Common myeloid progenitor, CD34-positive (primary cell): ENCODE data around the gene MANF. TPM values are rescaled to one million over a fixed set of nuclear protein-coding genes. Genes with fewer than 3 reads are reported as not detected.

Experiments used
- CTCF ChIA-PET: fragments of 350-600 bp; sonication (Branson Sonifier 250); formaldehyde crosslinking; loops from one replicate; lab custom pipeline; 2021; ENCODE audit warnings: antibody characterized with exemption; lab: Charles Lee
- POLR2A ChIA-PET: fragments of 350-600 bp; sonication (Branson Sonifier 250); formaldehyde crosslinking; loops from one replicate; lab custom pipeline; 2021; ENCODE audit warnings: antibody characterized with exemption; lab: Charles Lee
- DNase-seq, 3 donors: peaks; one replicate each; pipeline versions ENCODE4 v3.0.0 to v3.0.0-alpha.2; 2013
- H3K27ac ChIP-seq, 2 experiments: 1 replicate in 1 of 2; 2 replicates in 1 of 2; pipeline ENCODE4 v1.7.0; 2013; ENCODE audit warnings: inconsistent platforms in 2 of 2, low read length in 2 of 2, mild to moderate bottlenecking in 2 of 2, low read depth in 1 of 2, moderate library complexity in 1 of 2; ENCODE audit not compliant: severe bottlenecking in 2 of 2, insufficient read depth in 1 of 2, poor library complexity in 1 of 2
- H3K27me3 ChIP-seq, 5 experiments: replicated peaks in 2 of 5; 1 replicate in 3 of 5; 2 replicates in 2 of 5; pipeline versions ENCODE4 v1.6.1 to v1.7.0; 2013; ENCODE audit warnings: low read length in 4 of 5, mild to moderate bottlenecking in 2 of 5, moderate library complexity in 2 of 5, inconsistent platforms in 1 of 5; ENCODE audit not compliant: insufficient read depth in 5 of 5, control insufficient read depth in 4 of 5
- H3K36me3 ChIP-seq, 4 experiments: 1 replicate in 2 of 4; 2 replicates in 2 of 4; pipeline versions ENCODE4 v1.6.1 to v1.7.0; 2013; ENCODE audit warnings: low read length in 3 of 4, control low read depth in 1 of 4, mild to moderate bottlenecking in 1 of 4; ENCODE audit not compliant: control insufficient read depth in 4 of 4, insufficient read depth in 4 of 4
- H3K4me1 ChIP-seq, 4 experiments: 1 replicate in 3 of 4; 2 replicates in 1 of 4; pipeline versions ENCODE4 v1.6.1 to v1.7.1; 2013; ENCODE audit warnings: low read length in 3 of 4, mild to moderate bottlenecking in 3 of 4, control low read depth in 1 of 4, inconsistent platforms in 1 of 4, moderate library complexity in 1 of 4; ENCODE audit not compliant: control insufficient read depth in 4 of 4, insufficient read depth in 4 of 4; ENCODE audit errors: control extremely low read depth in 1 of 4
- H3K4me3 ChIP-seq, 7 experiments: 1 replicate in 4 of 7; 2 replicates in 3 of 7; pipeline versions ENCODE4 v1.5.1 to v1.7.0; 2013; ENCODE audit warnings: mild to moderate bottlenecking in 7 of 7, low read length in 6 of 7, moderate library complexity in 6 of 7, inconsistent platforms in 2 of 7, low read depth in 2 of 7, control low read depth in 1 of 7; ENCODE audit not compliant: insufficient read depth in 4 of 7, control insufficient read depth in 1 of 7; ENCODE audit errors: extremely low read depth in 1 of 7
- H3K9me3 ChIP-seq, 5 experiments: 1 replicate in 4 of 5; 2 replicates in 1 of 5; pipeline versions ENCODE4 v1.6.1 to v1.7.1; 2013; ENCODE audit warnings: low read length in 4 of 5, mild to moderate bottlenecking in 2 of 5, inconsistent platforms in 1 of 5, low read depth in 1 of 5, moderate library complexity in 1 of 5; ENCODE audit not compliant: control insufficient read depth in 4 of 5, insufficient read depth in 2 of 5; ENCODE audit errors: control extremely low read depth in 1 of 5
- WGBS: methylation state at CpG from one replicate; pipeline ENCODE4 v1.1.5; 2013; ENCODE audit not compliant: insufficient coverage; 5-methylcytosine and 5-hydroxymethylcytosine counted together
- polyA plus RNA-seq: library from polyadenylated mRNA; unstranded; fragments of 120-200 nt; gene quantifications from one replicate; pipeline ENCODE4 v1.2.1, GENCODE V29; 2013

Gene MANF
- polyA plus RNA-seq: 64.8 TPM

DNA sequence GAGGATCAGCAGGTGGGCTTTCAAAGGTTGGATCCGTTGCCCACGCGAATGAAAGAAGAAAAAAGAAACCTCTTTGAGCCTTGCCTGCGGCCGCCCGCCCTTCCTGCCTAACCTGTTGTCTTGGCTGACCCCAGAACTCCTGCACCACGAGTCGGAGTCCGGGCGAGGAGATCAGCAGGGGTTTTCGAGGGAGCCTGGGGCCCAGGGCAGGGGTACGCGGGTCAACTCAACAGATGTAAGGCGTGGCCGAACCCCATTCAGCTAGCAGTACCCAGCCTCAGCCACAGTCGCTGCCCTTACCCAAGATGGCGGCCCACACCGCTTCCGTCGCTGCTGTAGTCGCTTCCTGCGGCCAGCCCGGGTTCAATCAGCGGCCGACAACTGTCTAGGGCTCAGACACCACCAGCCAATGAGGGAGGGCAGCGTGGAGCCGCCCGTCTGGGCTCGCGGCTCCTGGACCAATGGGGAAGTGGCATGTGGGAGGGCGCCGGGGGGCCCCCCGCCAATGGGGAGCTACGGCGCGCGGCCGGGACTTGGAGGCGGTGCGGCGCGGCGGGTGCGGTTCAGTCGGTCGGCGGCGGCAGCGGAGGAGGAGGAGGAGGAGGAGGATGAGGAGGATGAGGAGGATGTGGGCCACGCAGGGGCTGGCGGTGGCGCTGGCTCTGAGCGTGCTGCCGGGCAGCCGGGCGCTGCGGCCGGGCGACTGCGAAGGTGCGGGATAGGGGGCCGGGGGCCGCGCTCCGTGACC, at the start of gene MANF:
Gene MANF (plus strand): TSS at position 566 of the 748 bp plus-strand sequence. CDS start 52 bp downstream, at position 618.
- H3K4me1 ChIP-seq: peaks cover 11 to 81% (median 68%) of the 10 kb centered on the region in 4 experiments
- H3K27ac ChIP-seq: peak within 1 kb of the TSS; percentile 99
- H3K36me3 ChIP-seq: peaks cover 5 to 29% (median 16%) of the 10 kb centered on the region in 4 experiments
- ChIA-PET POLR2A (interaction anchor here (0.6 to 1.5 kb wide), 7 partner anchors 8 to 816 kb away, joined by 3 to 10 read pairs (median 3); partner anchors contain the start of genes CISH and MAPKAPK3), CTCF (interaction anchor here (0.8 to 1.3 kb wide), 3 partner anchors 50 to 569 kb away, joined by 3 to 5 read pairs (median 3); no protein-coding TSS in a partner anchor)
- H3K27me3 ChIP-seq: no peaks in the 10 kb centered on the region
- H3K4me3 ChIP-seq: peak within 1 kb of the TSS; percentile 61 to 97 (median 91)
- under 1% methylated on average over 42 of the region's 65 CpGs for WGBS
- DNase-seq: peak; percentile 99 to 100 (median 99)
- no peaks in the 10 kb centered on the region for H3K9me3 ChIP-seq

DNA sequence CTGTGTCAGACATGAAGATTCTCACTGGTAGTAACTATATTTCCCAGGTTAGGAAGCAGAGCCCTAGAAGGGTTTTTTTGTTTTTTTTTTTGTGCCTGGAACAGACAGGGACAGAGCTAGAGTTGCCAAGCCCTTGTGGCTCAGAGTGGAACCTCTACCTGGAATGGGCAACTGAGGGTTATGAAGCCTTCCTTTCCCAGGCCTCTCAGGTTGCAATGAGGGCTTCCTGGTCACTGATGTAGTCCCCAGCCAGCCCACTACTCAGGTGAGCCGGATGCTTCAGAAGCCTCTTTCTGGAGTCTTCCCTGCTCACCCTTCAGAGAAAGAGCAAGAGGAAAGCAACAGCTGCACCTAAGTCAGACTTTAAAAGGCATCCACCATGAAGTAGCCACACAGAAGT, 48.8 kb upstream of the MANF start:
- Histone ChIP-seq H3K9me3 (no peaks in the 10 kb centered on the region), H3K27me3 (no peaks in the 10 kb centered on the region), H3K4me1 (no peaks in the 10 kb centered on the region), H3K4me3 (no peak overlapping the region), H3K27ac (no peak overlapping the region), H3K36me3 (peaks cover 0 to 2% (median 0%) of the 10 kb centered on the region in 4 experiments)
- WGBS: 100% methylated on average over 1 of the region's 1 CpG
- CTCF ChIA-PET: no interaction called here
- POLR2A ChIA-PET: no interaction called here
- DNase-seq: no peak

DNA sequence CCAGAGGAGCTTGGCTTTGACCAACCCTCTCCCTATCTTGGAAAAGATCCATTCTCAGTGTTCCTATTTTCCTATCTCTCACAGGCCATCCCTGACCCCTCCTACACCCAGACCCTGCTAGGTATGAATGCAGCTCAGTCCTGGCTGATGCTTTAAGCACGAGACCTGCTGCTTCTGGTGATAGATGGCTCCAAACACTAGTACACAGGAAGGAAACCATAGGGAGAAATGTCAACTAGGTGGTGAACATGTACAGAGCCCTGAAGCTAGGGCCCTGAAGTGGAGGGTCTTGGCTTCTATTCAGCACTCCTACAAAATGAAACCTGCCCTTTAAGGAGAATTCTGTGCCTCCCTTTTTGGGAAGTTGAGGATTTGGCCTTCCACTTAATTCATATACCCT, 47.4 kb upstream of the MANF start:
- WGBS: no CpG with 5 or more reads among the region's 1 CpG
- no peaks in the 10 kb centered on the region for H3K27me3 ChIP-seq
- H3K36me3 ChIP-seq: peaks cover 0 to 2% (median 0%) of the 10 kb centered on the region in 4 experiments
- DNase-seq: no peak
- H3K9me3 ChIP-seq: no peaks in the 10 kb centered on the region
- no peak overlapping the region for H3K4me3 ChIP-seq
- H3K4me1 ChIP-seq: no peaks in the 10 kb centered on the region
- H3K27ac ChIP-seq: no peak overlapping the region
- ChIA-PET POLR2A (no interaction called here), CTCF (interaction anchor here (1.4 kb wide), 1 partner anchor 42 kb away, joined by 3 read pairs; no protein-coding TSS in a partner anchor)

DNA sequence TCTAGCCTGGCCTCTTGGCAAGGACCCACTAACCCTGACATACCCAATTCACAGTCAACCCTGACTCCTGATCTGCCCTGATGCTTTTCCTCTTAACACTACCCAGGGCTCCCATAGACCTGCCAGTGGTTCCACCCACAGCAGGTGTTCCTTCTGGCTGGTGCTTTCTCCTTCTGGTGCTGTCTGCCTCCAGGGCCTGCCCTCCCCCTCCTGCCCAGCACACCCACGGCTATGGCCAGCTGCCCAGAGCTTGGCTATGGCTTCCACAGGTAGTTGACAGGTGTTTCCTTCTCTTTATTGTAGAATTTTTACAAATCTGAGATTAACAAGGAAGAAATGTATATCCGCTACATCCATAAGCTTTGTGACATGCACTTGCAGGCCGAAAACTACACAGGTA, 46.5 kb upstream of the MANF start:
- Histone ChIP-seq H3K27ac (no peak overlapping the region), H3K4me1 (no peaks in the 10 kb centered on the region), H3K27me3 (no peaks in the 10 kb centered on the region), H3K9me3 (no peaks in the 10 kb centered on the region), H3K4me3 (no peak overlapping the region), H3K36me3 (no peaks in the 10 kb centered on the region)
- WGBS: 100% methylated on average over 1 of the region's 3 CpGs
- POLR2A ChIA-PET: no interaction called here
- CTCF ChIA-PET: interaction anchor here (0.7 kb wide), 1 partner anchor 12 kb away, joined by 4 read pairs; no protein-coding TSS in a partner anchor
- no peak for DNase-seq

DNA sequence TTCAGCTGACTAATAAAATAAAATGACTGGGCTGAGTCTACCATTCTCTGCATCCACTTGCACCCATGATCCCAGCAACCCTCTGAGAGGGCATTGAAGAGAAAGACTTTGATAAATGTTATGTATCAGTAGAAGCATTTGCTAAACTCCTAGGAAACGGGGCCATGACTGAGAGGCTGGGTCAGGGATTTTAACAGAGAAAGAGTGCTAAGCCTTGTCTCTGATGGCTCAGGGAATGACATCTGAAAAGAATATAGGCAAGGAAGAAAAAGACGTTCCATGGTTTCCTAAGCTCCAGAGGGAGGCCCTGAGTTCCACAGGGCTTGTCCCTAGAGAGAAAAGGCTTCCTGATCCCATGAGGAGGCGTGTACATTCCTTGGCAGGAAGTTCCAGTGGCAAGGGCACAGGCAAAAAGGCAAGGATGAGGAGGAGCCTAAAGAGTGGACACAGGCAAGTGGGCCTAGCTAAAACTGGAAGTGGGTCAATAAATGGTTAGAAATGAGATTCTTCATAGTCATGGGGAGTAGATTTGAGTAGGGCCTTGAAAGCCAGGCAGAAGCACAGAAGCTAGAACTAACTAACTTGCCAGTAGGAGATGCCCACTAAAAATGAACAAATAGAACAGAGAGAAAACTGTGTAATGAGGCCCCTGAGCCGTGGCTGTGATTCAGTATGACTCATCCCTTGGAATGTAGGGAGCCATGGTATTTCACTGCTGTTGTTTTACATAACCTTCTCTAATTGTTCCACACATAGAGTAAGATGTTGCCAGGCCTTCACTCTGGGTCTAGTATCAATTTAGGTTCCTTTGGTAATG, 44.9 kb upstream of the MANF start:
- H3K4me3 ChIP-seq: no peak overlapping the region
- no peaks in the 10 kb centered on the region for H3K9me3 ChIP-seq
- WGBS: 100% methylated on average over 4 of the region's 4 CpGs
- no peak for DNase-seq
- no peaks in the 10 kb centered on the region for H3K27me3 ChIP-seq
- ChIA-PET POLR2A (no interaction called here), CTCF (interaction anchor here (1.2 to 1.3 kb wide), 2 partner anchors 19 to 726 kb away, joined by 3 to 4 read pairs; no protein-coding TSS in a partner anchor)
- no peak overlapping the region for H3K27ac ChIP-seq
- H3K36me3 ChIP-seq: no peaks in the 10 kb centered on the region
- H3K4me1 ChIP-seq: no peaks in the 10 kb centered on the region

DNA sequence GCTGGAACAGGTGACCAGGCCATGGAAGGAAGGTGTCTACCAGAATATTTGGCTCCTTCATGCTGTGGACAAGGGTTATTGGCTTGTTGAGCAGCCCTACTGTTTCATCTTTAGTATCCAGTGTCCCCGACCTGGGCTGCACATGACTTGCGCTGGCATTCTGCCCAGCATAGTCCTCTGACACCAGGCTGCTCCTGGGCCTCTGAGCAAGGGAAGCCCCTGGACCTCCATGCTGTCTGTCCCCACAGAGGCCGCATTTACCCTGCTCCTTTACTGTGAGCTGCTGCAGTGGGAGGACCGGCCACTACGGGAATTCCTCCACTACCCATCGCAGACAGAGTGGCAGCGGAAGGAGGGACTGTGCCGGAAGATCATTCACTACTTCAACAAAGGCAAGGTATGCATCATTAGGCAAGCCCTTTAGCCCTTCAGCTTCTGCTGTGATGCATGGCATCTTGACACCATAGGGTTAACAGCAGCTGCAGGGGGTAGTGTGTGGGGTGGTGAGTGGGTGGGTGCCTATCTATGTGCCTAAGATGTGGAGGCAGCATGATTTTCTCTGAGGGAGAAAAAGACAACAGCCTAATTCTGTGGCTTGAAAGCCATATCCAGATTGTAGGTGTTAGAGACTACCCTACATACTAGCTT, 44.0 kb upstream of the MANF start:
- 95% methylated on average over 8 of the region's 8 CpGs for WGBS
- Histone ChIP-seq H3K36me3 (no peaks in the 10 kb centered on the region), H3K4me3 (no peak overlapping the region), H3K27ac (no peak overlapping the region), H3K9me3 (no peaks in the 10 kb centered on the region), H3K4me1 (no peaks in the 10 kb centered on the region), H3K27me3 (no peaks in the 10 kb centered on the region)
- CTCF ChIA-PET: interaction anchor here (1.2 to 1.3 kb wide), 2 partner anchors 18 to 727 kb away, joined by 3 to 4 read pairs; no protein-coding TSS in a partner anchor
- DNase-seq: no peak
- POLR2A ChIA-PET: no interaction called here
